KMS-11 (cell line): ENCODE measurements around the gene CORO2B.
"Not testable (repeated sequence)": the region's sequence is repeated elsewhere in the genome, so short reads cannot be mapped to it uniquely, and the experiment has no call there.

ENCODE experiments used
- H2AFZ ChIP-seq: fragments of 200-600 bp; sonication (generic); 2 replicates; pipeline ENCODE4 v1.6.1; 2016; ENCODE audit warnings: antibody characterized with exemption, mixed run types, low read depth
- H3K27ac ChIP-seq: fragments of 200-600 bp; sonication (generic); 2 replicates; pipeline ENCODE4 v1.6.1; 2016; ENCODE audit warnings: mild to moderate bottlenecking, mixed run types
- H3K27me3 ChIP-seq: fragments of 200-600 bp; sonication (generic); 2 replicates; pipeline ENCODE4 v1.6.1; 2017; ENCODE audit warnings: mild to moderate bottlenecking, low read depth, mixed run types, moderate library complexity; ENCODE audit not compliant: insufficient read depth
- H3K36me3 ChIP-seq: fragments of 200-600 bp; sonication (generic); 2 replicates; pipeline ENCODE4 v1.6.1; 2017; ENCODE audit warnings: mild to moderate bottlenecking, mixed run types; ENCODE audit not compliant: insufficient read depth
- H3K4me1 ChIP-seq: fragments of 200-600 bp; sonication (generic); 2 replicates; pipeline ENCODE4 v1.6.1; 2016; ENCODE audit warnings: mild to moderate bottlenecking, low read depth, mixed run types; ENCODE audit not compliant: poor library complexity, severe bottlenecking
- H3K4me2 ChIP-seq: fragments of 200-600 bp; sonication (generic); 2 replicates; pipeline ENCODE4 v1.7.0; 2016; ENCODE audit warnings: mild to moderate bottlenecking, mixed run types
- H3K4me3 ChIP-seq: fragments of 200-600 bp; sonication (generic); IDR thresholded peaks from 2 replicates; pipeline ENCODE4 v1.6.1; 2017; ENCODE audit warnings: low read depth, low read length, mixed read lengths; ENCODE audit not compliant: insufficient read depth
- H3K79me2 ChIP-seq: fragments of 200-600 bp; sonication (generic); 2 replicates; pipeline ENCODE4 v1.6.1; 2016; ENCODE audit warnings: low read depth, mixed run types; ENCODE audit not compliant: insufficient read depth
- H3K9ac ChIP-seq: fragments of 200-600 bp; sonication (generic); 2 replicates; pipeline ENCODE4 v1.6.1; 2016; ENCODE audit warnings: mild to moderate bottlenecking, mixed run types
- H4K20me1 ChIP-seq: fragments of 200-600 bp; sonication (generic); 2 replicates; pipeline ENCODE4 v1.6.1; 2016; ENCODE audit warnings: mild to moderate bottlenecking, mixed run types; ENCODE audit not compliant: insufficient read depth
- CTCF ChIP-seq: fragments of 200-600 bp; sonication (generic); conservative IDR thresholded peaks from 2 replicates; pipeline ENCODE4 v1.6.1; 2017; ENCODE audit warnings: low read depth, mild to moderate bottlenecking, antibody characterized with exemption, low read length, moderate library complexity, mixed read lengths

CORO2B gene

GRCh38 chr15:68676926-68677325 lies 98.1 kb downstream of the CORO2B start:
- H3K4me2 ChIP-seq, result no peak overlapping the region
- no peak overlapping the region for H3K9ac ChIP-seq
- no peaks in the 10 kb centered on the region for H3K36me3 ChIP-seq
- no peaks in the 10 kb centered on the region for H3K79me2 ChIP-seq
- no peak overlapping the region for H3K27ac ChIP-seq
- no peak for TF ChIP-seq CTCF
- H4K20me1 ChIP-seq, result no peaks in the 10 kb centered on the region
- H3K4me1 ChIP-seq, result peaks cover 16% of the 10 kb centered on the region
- H2AFZ ChIP-seq, result no peak overlapping the region
- no peaks in the 10 kb centered on the region for H3K27me3 ChIP-seq
- H3K4me3 ChIP-seq, result no peak overlapping the region

- Histone ChIP-seq H3K36me3 (no peaks in the 10 kb centered on the region), H2AFZ (no peak overlapping the region), H3K79me2 (no peaks in the 10 kb centered on the region), H3K4me3 (no peak overlapping the region), H4K20me1 (no peaks in the 10 kb centered on the region), H3K4me2 (no peak overlapping the region), H3K4me1 (peaks cover 16% of the 10 kb centered on the region), H3K27ac (no peak overlapping the region), H3K27me3 (no peaks in the 10 kb centered on the region), H3K9ac (no peak overlapping the region)
- TF ChIP-seq CTCF, result no peak
These were observed 99.2 kb downstream of the CORO2B start for GRCh38 chr15:68677996-68678395.

GRCh38 chr15:68678746-68679145 lies 100.0 kb downstream of the CORO2B start:
- H3K4me2 ChIP-seq, result no peak overlapping the region
- no peak overlapping the region for H3K9ac ChIP-seq
- no peak for TF ChIP-seq CTCF
- H3K36me3 ChIP-seq, result no peaks in the 10 kb centered on the region
- H3K4me1 ChIP-seq, result peaks cover 16% of the 10 kb centered on the region
- no peaks in the 10 kb centered on the region for H3K27me3 ChIP-seq
- H2AFZ ChIP-seq, result no peak overlapping the region
- no peak overlapping the region for H3K4me3 ChIP-seq
- H3K27ac ChIP-seq, result no peak overlapping the region
- H3K79me2 ChIP-seq, result no peaks in the 10 kb centered on the region
- no peaks in the 10 kb centered on the region for H4K20me1 ChIP-seq

GRCh38 chr15:68679161-68679560 lies 100.4 kb downstream of the CORO2B start:
- no peak for TF ChIP-seq CTCF
- Histone ChIP-seq H3K4me3 (no peak overlapping the region), H3K4me2 (no peak overlapping the region), H3K36me3 (no peaks in the 10 kb centered on the region), H3K9ac (no peak overlapping the region), H3K27ac (no peak overlapping the region), H3K79me2 (no peaks in the 10 kb centered on the region), H2AFZ (no peak overlapping the region), H3K27me3 (no peaks in the 10 kb centered on the region), H4K20me1 (no peaks in the 10 kb centered on the region), H3K4me1 (peaks cover 14% of the 10 kb centered on the region)

- no peak overlapping the region for H3K4me3 ChIP-seq
- no peak overlapping the region for H3K27ac ChIP-seq
- H3K4me1 ChIP-seq, result peaks cover 6% of the 10 kb centered on the region
- no peaks in the 10 kb centered on the region for H4K20me1 ChIP-seq
- no peak overlapping the region for H3K4me2 ChIP-seq
- H3K79me2 ChIP-seq, result no peaks in the 10 kb centered on the region
- no peaks in the 10 kb centered on the region for H3K27me3 ChIP-seq
- TF ChIP-seq CTCF, result no peak
- no peaks in the 10 kb centered on the region for H3K36me3 ChIP-seq
- H2AFZ ChIP-seq, result no peak overlapping the region
- no peak overlapping the region for H3K9ac ChIP-seq
These were observed 101.2 kb downstream of the CORO2B start for GRCh38 chr15:68679961-68680371.

- H3K9ac ChIP-seq, H2AFZ ChIP-seq, H3K4me2 ChIP-seq, H4K20me1 ChIP-seq, H3K27ac ChIP-seq, H3K27me3 ChIP-seq, H3K79me2 ChIP-seq, H3K36me3 ChIP-seq, H3K4me1 ChIP-seq, H3K4me3 ChIP-seq: not testable (repeated sequence)
These were observed 102.0 kb downstream of the CORO2B start for GRCh38 chr15:68680756-68681155.
